ENCODE measurements around the gene DNMT1.

DNA sequence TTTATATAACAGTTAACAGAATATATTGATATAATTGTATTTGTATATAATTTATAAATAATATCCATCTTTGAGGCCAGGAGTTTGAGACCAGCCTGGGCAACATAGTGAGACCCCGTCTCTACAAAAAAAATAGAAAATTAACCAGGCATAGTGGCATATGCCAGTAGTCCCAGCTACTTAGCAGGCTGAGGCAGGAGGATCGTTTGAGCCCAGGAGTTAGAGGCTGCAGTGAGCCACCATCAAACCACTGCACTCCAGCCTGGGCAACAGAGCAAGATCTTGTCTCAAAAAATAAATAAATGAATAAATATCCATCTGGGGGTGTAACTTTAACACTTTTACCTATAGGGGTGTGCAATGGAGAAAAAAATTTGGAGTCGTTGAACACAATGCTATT is 110.0 kb downstream of the DNMT1 start:
- TF ChIP-seq GATA2 (IDR thresholded peaks at IDR 0.05; ENCODE audit: low read depth, low read length): no peak
- no peak for TF ChIP-seq GATA3 (IDR thresholded peaks at IDR 0.05; ENCODE audit: low read depth, low read length)
